ENCODE results near the gene KCNMB3.

Gene KCNMB3

GRCh38 chr3:179194931-179195330 is 56.0 kb downstream of the KCNMB3 start:
- DNase-seq: no peak
